ENCODE measurements around the gene MBOAT7.
"Not testable (repeated sequence)": the region's sequence is repeated elsewhere in the genome, so short reads cannot be mapped to it uniquely, and the experiment has no call there.

MBOAT7 gene

DNA sequence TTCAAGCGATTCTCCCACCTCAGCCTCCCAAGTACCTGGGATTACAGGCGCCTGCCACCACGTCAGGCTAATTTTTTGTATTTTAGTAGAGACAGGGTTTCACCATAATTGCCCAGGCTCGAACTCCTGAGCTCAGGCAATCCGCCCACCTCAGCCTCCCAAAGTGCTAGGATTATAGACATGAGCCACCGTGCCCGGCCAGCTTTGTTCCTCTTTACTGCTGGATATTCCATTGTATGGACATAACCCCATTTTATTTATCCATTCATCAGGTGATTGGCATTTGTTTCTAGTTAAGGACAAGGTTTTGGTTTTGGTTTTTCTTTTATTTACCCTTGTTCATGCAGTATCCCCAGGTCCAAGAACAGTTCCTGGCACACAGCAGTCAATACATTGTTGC is 7.2 kb upstream of the MBOAT7 start:
- no peak for DNase-seq (ENCODE audit: low read depth)
- H3K4me3 ChIP-seq (ENCODE audit: low read length), result no peak overlapping the region
- peaks cover 14% of the 10 kb centered on the region for H3K36me3 ChIP-seq (ENCODE audit: control insufficient read depth, insufficient read depth, low read length, severe bottlenecking)
- H3K4me1 ChIP-seq (ENCODE audit: control insufficient read depth, insufficient read depth, low read length), result peaks cover 10% of the 10 kb centered on the region
- no peak overlapping the region for H3K9ac ChIP-seq (ENCODE audit: low read length)
- no peaks in the 10 kb centered on the region for H3K27me3 ChIP-seq (replicated peaks; ENCODE audit: control insufficient read depth, insufficient read depth, low read length)
- no peaks in the 10 kb centered on the region for H3K9me3 ChIP-seq (ENCODE audit: control insufficient read depth, low read length)

DNA sequence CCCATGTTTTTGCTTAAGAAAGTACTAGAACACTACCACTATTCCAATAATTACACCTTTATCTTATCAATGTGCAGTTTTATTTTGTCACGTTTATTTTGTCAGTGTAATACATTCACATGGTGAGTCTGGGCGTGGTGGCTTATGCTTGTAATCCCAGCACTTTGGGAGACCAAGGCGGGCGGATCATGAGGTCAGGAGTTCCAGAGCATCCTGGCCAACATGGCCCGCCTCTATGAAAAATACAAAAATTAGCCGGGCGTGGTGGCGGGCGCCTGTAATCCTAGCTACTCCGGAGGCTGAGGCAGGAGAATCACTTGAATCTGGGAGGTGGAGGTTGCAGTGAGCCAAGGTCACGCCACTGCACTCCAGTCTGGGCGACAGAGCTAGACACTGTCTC is 5.1 kb upstream of the MBOAT7 start:
- H3K4me3 ChIP-seq (ENCODE audit: low read length); DNase-seq (ENCODE audit: low read depth); H3K9me3 ChIP-seq (ENCODE audit: control insufficient read depth, low read length); H3K4me1 ChIP-seq (ENCODE audit: control insufficient read depth, insufficient read depth, low read length); H3K27me3 ChIP-seq (replicated peaks; ENCODE audit: control insufficient read depth, insufficient read depth, low read length): not testable (repeated sequence)
- H3K36me3 ChIP-seq (ENCODE audit: control insufficient read depth, insufficient read depth, low read length, severe bottlenecking), result peaks cover 13% of the 10 kb centered on the region
- peak overlapping the region; percentile 29 for H3K9ac ChIP-seq (ENCODE audit: low read length)

DNA sequence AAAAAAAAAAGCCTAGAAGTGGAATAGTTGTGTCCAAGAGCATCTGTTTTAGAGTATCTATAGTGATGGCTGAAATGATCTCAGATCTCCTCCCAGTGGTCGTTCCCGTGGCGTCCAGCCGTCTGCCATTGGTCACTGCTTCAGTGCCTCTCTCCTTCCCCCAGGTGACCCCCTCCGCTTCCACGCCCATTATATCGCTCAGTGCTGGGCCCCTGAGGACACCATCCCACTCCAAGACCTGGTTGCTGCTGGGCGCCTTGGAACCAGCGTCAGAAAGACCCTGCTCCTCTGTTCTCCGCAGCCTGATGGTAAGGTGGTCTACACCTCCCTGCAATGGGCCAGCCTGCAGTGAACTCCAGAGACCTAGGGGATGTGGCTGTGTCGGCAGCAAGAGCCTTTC is 3.6 kb upstream of the MBOAT7 start:
- no peaks in the 10 kb centered on the region for H3K9me3 ChIP-seq (ENCODE audit: control insufficient read depth, low read length)
- no peak overlapping the region for H3K4me3 ChIP-seq (ENCODE audit: low read length)
- H3K27me3 ChIP-seq (replicated peaks; ENCODE audit: control insufficient read depth, insufficient read depth, low read length), result no peaks in the 10 kb centered on the region
- no peak for DNase-seq (ENCODE audit: low read depth)
- H3K36me3 ChIP-seq (ENCODE audit: control insufficient read depth, insufficient read depth, low read length, severe bottlenecking), result peaks cover 13% of the 10 kb centered on the region
- H3K9ac ChIP-seq (ENCODE audit: low read length), result peak overlapping the region; percentile 25
- peaks cover 17% of the 10 kb centered on the region for H3K4me1 ChIP-seq (ENCODE audit: control insufficient read depth, insufficient read depth, low read length)

- peaks cover 18% of the 10 kb centered on the region for H3K4me1 ChIP-seq (ENCODE audit: control insufficient read depth, insufficient read depth, low read length)
- H3K36me3 ChIP-seq (ENCODE audit: control insufficient read depth, insufficient read depth, low read length, severe bottlenecking), result peaks cover 13% of the 10 kb centered on the region
- peak overlapping the region; percentile 91 for H3K4me3 ChIP-seq (ENCODE audit: low read length)
- no peaks in the 10 kb centered on the region for H3K9me3 ChIP-seq (ENCODE audit: control insufficient read depth, low read length)
- H3K9ac ChIP-seq (ENCODE audit: low read length), result peak overlapping the region; percentile 96
- no peaks in the 10 kb centered on the region for H3K27me3 ChIP-seq (replicated peaks; ENCODE audit: control insufficient read depth, insufficient read depth, low read length)
- no peak for DNase-seq (ENCODE audit: low read depth)
These were observed 2.6 kb upstream of the MBOAT7 start for GRCh38 chr19:54191811-54192453.

- Histone ChIP-seq H3K9me3 (ENCODE audit: control insufficient read depth, low read length) (no peaks in the 10 kb centered on the region), H3K27me3 (replicated peaks; ENCODE audit: control insufficient read depth, insufficient read depth, low read length) (no peaks in the 10 kb centered on the region), H3K36me3 (ENCODE audit: control insufficient read depth, insufficient read depth, low read length, severe bottlenecking) (peaks cover 13% of the 10 kb centered on the region), H3K4me1 (ENCODE audit: control insufficient read depth, insufficient read depth, low read length) (peaks cover 18% of the 10 kb centered on the region), H3K4me3 (ENCODE audit: low read length) (peak within 1 kb of the TSS; percentile 91), H3K9ac (ENCODE audit: low read length) (peak within 1 kb of the TSS; percentile 96)
- DNase-seq (ENCODE audit: low read depth), result peak; percentile 93
These were observed 1.8 kb upstream of the MBOAT7 start, which contains the start of gene TSEN34 for GRCh38 chr19:54191011-54191810. Gene TSEN34, plus strand, starts transcription at chr19:54191308. Its CDS starts 57 bp downstream, at chr19:54191365.

DNA sequence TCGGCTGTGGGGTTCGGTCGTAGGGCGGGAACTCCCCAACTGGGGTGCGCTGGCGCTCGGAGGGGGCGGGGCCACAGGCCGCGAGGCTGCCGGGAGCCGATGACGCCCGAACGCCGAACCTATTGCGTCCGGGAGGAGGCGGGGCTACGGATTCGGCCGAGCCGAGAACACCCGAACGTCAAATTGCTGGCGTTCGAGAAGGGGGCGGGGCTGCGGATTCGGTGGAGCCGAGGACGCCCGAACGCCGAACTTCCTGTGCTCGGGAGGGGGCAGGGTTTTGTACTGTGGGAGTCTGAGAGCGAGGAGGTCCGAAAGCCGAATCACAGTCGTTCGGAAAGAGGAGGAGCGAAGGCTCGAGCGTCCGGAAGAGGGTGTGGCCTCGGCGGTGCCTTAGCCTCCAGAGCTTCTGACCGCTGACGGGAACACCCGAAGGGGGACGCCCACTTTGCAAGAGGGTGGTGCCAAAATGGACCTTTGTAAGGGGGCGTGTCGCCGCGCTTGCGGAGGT is 1.2 kb upstream of the MBOAT7 start:
- H3K36me3 ChIP-seq (ENCODE audit: control insufficient read depth, insufficient read depth, low read length, severe bottlenecking), result peaks cover 11% of the 10 kb centered on the region
- H3K9me3 ChIP-seq (ENCODE audit: control insufficient read depth, low read length), result no peaks in the 10 kb centered on the region
- H3K9ac ChIP-seq (ENCODE audit: low read length), result peak overlapping the region; percentile 96
- peak; percentile 100 for DNase-seq (ENCODE audit: low read depth)
- H3K4me3 ChIP-seq (ENCODE audit: low read length), result peak overlapping the region; percentile 91
- peaks cover 18% of the 10 kb centered on the region for H3K4me1 ChIP-seq (ENCODE audit: control insufficient read depth, insufficient read depth, low read length)
- no peaks in the 10 kb centered on the region for H3K27me3 ChIP-seq (replicated peaks; ENCODE audit: control insufficient read depth, insufficient read depth, low read length)

- Histone ChIP-seq H3K4me3 (ENCODE audit: low read length) (peak overlapping the region; percentile 91), H3K27me3 (replicated peaks; ENCODE audit: control insufficient read depth, insufficient read depth, low read length) (no peaks in the 10 kb centered on the region), H3K9ac (ENCODE audit: low read length) (peak overlapping the region; percentile 96), H3K4me1 (ENCODE audit: control insufficient read depth, insufficient read depth, low read length) (peaks cover 18% of the 10 kb centered on the region), H3K36me3 (ENCODE audit: control insufficient read depth, insufficient read depth, low read length, severe bottlenecking) (peaks cover 10% of the 10 kb centered on the region), H3K9me3 (ENCODE audit: control insufficient read depth, low read length) (no peaks in the 10 kb centered on the region)
- DNase-seq (ENCODE audit: low read depth), result peak; percentile 100
These were observed 539 bp upstream of the MBOAT7 start for GRCh38 chr19:54189735-54190502.

DNA sequence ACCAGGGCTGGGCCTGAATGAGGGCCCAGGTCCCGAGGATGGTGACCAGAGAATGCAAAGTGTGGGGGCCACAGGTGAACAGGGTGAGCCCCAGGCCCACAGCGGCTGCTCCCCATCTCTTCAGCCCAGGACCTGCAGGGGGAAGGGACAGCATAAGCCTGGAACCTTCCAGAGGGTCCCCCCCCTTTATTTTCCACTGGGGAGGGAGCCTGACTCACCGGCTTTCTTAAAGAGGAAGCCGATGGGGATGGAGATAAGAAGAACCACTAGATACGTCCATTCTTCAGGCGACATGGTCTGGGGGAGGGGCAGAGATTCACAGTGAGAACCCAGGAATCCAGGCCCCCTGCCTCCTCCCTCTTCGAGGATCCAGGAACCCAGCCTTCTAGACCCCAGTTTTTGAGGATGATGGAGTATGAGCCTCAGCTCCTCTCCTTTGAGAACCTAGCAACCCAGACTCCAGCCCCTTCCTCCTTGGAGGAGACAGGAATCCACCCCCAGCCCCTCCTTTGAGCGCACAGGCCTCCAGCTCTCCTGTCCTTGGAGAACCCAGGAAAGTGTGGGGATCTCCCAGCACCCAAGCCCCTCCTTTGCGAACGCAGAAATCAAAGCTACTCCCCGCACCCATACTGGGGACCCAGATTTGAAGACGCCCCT is 1.0 kb downstream of the MBOAT7 start:
- Histone ChIP-seq H3K4me1 (ENCODE audit: control insufficient read depth, insufficient read depth, low read length) (peaks cover 18% of the 10 kb centered on the region), H3K9ac (ENCODE audit: low read length) (peak overlapping the region; percentile 93), H3K4me3 (ENCODE audit: low read length) (peak overlapping the region; percentile 91), H3K27me3 (replicated peaks; ENCODE audit: control insufficient read depth, insufficient read depth, low read length) (no peaks in the 10 kb centered on the region), H3K9me3 (ENCODE audit: control insufficient read depth, low read length) (no peaks in the 10 kb centered on the region), H3K36me3 (ENCODE audit: control insufficient read depth, insufficient read depth, low read length, severe bottlenecking) (peaks cover 4% of the 10 kb centered on the region)
- DNase-seq (ENCODE audit: low read depth), result peak; percentile 73

GRCh38 chr19:54186934-54187381 is 2.4 kb downstream of the MBOAT7 start:
- Histone ChIP-seq H3K9ac (ENCODE audit: low read length) (no peak overlapping the region), H3K9me3 (ENCODE audit: control insufficient read depth, low read length) (no peaks in the 10 kb centered on the region), H3K4me1 (ENCODE audit: control insufficient read depth, insufficient read depth, low read length) (peaks cover 12% of the 10 kb centered on the region), H3K4me3 (ENCODE audit: low read length) (no peak overlapping the region), H3K36me3 (ENCODE audit: control insufficient read depth, insufficient read depth, low read length, severe bottlenecking) (no peaks in the 10 kb centered on the region), H3K27me3 (replicated peaks; ENCODE audit: control insufficient read depth, insufficient read depth, low read length) (no peaks in the 10 kb centered on the region)
- DNase-seq (ENCODE audit: low read depth), result no peak

GRCh38 chr19:54186351-54186750 is 3.0 kb downstream of the MBOAT7 start:
- Histone ChIP-seq H3K9me3 (ENCODE audit: control insufficient read depth, low read length) (no peaks in the 10 kb centered on the region), H3K36me3 (ENCODE audit: control insufficient read depth, insufficient read depth, low read length, severe bottlenecking) (no peaks in the 10 kb centered on the region), H3K27me3 (replicated peaks; ENCODE audit: control insufficient read depth, insufficient read depth, low read length) (no peaks in the 10 kb centered on the region), H3K4me1 (ENCODE audit: control insufficient read depth, insufficient read depth, low read length) (peaks cover 9% of the 10 kb centered on the region), H3K9ac (ENCODE audit: low read length) (no peak overlapping the region), H3K4me3 (ENCODE audit: low read length) (no peak overlapping the region)
- no peak for DNase-seq (ENCODE audit: low read depth)
